HEK293 (cell line): Measurements from ENCODE around the gene ZNF521.

Experiments used
- CTCF ChIA-PET: fragments of 350-600 bp; formaldehyde crosslinking; extraction: SDS; loops from one replicate; lab custom pipeline; 2021; ENCODE audit warnings: antibody characterized with exemption; lab: Yijun Ruan, JAX
- POLR2A ChIA-PET: fragments of 300-600 bp; formaldehyde crosslinking; extraction: SDS; loops from one replicate; lab custom pipeline; 2020; ENCODE audit warnings: antibody characterized with exemption, inconsistent platforms; lab: Yijun Ruan, JAX
- H3K27ac ChIP-seq: fragments of 200-500 bp; sonication (Bioruptor generic); 2 replicates; pipeline ENCODE4 v1.5.1; 2014; ENCODE audit warnings: low read depth, low read length, control low read depth, inconsistent platforms; ENCODE audit errors: extremely low read depth
- H3K36me3 ChIP-seq, 2 experiments: fragments of 200-500 bp in 1 of 2; sonication (Bioruptor generic) in 1 of 2; 1 replicate in 1 of 2; 2 replicates in 1 of 2; pipeline ENCODE4 v1.5.1; 2014 to 2017; ENCODE audit warnings: inconsistent platforms in 2 of 2, low read length in 2 of 2; ENCODE audit not compliant: control insufficient read depth in 2 of 2, insufficient read depth in 1 of 2
- H3K4me1 ChIP-seq: fragments of 200-500 bp; sonication (Bioruptor generic); 2 replicates; pipeline ENCODE4 v1.5.1; 2014; ENCODE audit warnings: mild to moderate bottlenecking, low read length, inconsistent platforms; ENCODE audit not compliant: control insufficient read depth, insufficient read depth
- H3K4me3 ChIP-seq: 2 replicates; pipeline ENCODE4 v1.5.1; 2011; ENCODE audit warnings: low read depth, mild to moderate bottlenecking, control low read depth, low read length, moderate library complexity
- H3K9me3 ChIP-seq: fragments of 200-500 bp; sonication (Bioruptor generic); 2 replicates; pipeline ENCODE4 v1.5.1; 2014; ENCODE audit warnings: low read depth, low read length, inconsistent platforms; ENCODE audit not compliant: control insufficient read depth, insufficient read depth
- FEZF1 ChIP-seq: fragments of 450-650 bp; formaldehyde crosslinking; IDR thresholded peaks from 2 replicates; pipeline ENCODE4 v1.5.1; 2016; ENCODE audit warnings: missing biosample characterization, missing genetic modification characterization
- GLI2 ChIP-seq: fragments of 450-650 bp; formaldehyde crosslinking; IDR thresholded peaks from 2 replicates; pipeline ENCODE4; 2017; ENCODE audit warnings: missing biosample characterization, missing genetic modification characterization, low read depth, borderline replicate concordance
- GLIS1 ChIP-seq: fragments of 450-650 bp; formaldehyde crosslinking; IDR thresholded peaks from 2 replicates; pipeline ENCODE4 v1.5.1; 2016; ENCODE audit warnings: missing biosample characterization, missing genetic modification characterization
- OSR2 ChIP-seq: fragments of 450-650 bp; formaldehyde crosslinking; IDR thresholded peaks from 2 replicates; pipeline ENCODE4 v1.5.1; 2016; ENCODE audit warnings: missing biosample characterization, missing genetic modification characterization
- ZBTB6 ChIP-seq: fragments of 450-650 bp; formaldehyde crosslinking; IDR thresholded peaks from 2 replicates; pipeline ENCODE4 v1.5.1; 2017; ENCODE audit warnings: missing biosample characterization, missing genetic modification characterization
- ZBTB8A ChIP-seq: fragments of 450-650 bp; formaldehyde crosslinking; IDR thresholded peaks from 2 replicates; pipeline ENCODE4 v1.5.1; 2016; ENCODE audit warnings: missing biosample characterization, missing genetic modification characterization
- ZFP37 ChIP-seq: fragments of 450-650 bp; formaldehyde crosslinking; IDR thresholded peaks from 2 replicates; pipeline ENCODE4 v1.5.1; 2016; ENCODE audit warnings: missing biosample characterization, missing genetic modification characterization
- ZNF112 ChIP-seq: fragments of 450-650 bp; formaldehyde crosslinking; IDR thresholded peaks from 2 replicates; pipeline ENCODE4 v1.5.0; 2017; ENCODE audit warnings: missing biosample characterization, missing genetic modification characterization
- ZNF24 ChIP-seq: fragments of 450-650 bp; formaldehyde crosslinking; IDR thresholded peaks from 2 replicates; pipeline ENCODE4 v1.5.1; 2016; ENCODE audit warnings: missing biosample characterization, missing genetic modification characterization
- ZNF341 ChIP-seq: fragments of 450-650 bp; formaldehyde crosslinking; IDR thresholded peaks from 2 replicates; pipeline ENCODE4; 2016; ENCODE audit warnings: low read depth, missing biosample characterization, missing genetic modification characterization
- ZNF510 ChIP-seq: fragments of 450-650 bp; formaldehyde crosslinking; IDR thresholded peaks from 2 replicates; pipeline ENCODE4 v1.5.1; 2018; ENCODE audit warnings: mild to moderate bottlenecking, missing genetic modification characterization, missing biosample characterization; ENCODE audit not compliant: insufficient replicate concordance
- ZNF521 ChIP-seq: fragments of 450-650 bp; formaldehyde crosslinking; IDR thresholded peaks from 2 replicates; pipeline ENCODE4 v1.5.1; 2017; ENCODE audit warnings: missing biosample characterization, mild to moderate bottlenecking, missing genetic modification characterization
- TF ChIP-seq, protein P1 (sequence below): fragments of 450-650 bp; formaldehyde crosslinking; IDR thresholded peaks from 2 replicates; pipeline ENCODE4 v1.5.1; 2017; ENCODE audit warnings: missing biosample characterization, missing genetic modification characterization
- TF ChIP-seq, protein P2 (sequence below): fragments of 450-650 bp; formaldehyde crosslinking; IDR thresholded peaks from 2 replicates; pipeline ENCODE4 v1.5.1; 2016; ENCODE audit warnings: missing biosample characterization, missing genetic modification characterization
- TF ChIP-seq, protein P3 (sequence below): fragments of 450-650 bp; formaldehyde crosslinking; IDR thresholded peaks from 2 replicates; pipeline ENCODE4 v1.5.1; 2016; ENCODE audit warnings: missing biosample characterization, missing genetic modification characterization

The ZNF521 gene

GRCh38 chr18:25244924-25245698 lies 106.9 kb downstream of the ZNF521 start:
- no peak overlapping the region for H3K27ac ChIP-seq
- no peaks in the 10 kb centered on the region for H3K9me3 ChIP-seq
- TF ChIP-seq FEZF1 (tag by site-specific recombination) = 0 out of 2 replicates have a peak, but pooled peaks have one; percentile 11
- no peak for TF ChIP-seq ZNF510 (tag by site-specific recombination)
- TF ChIP-seq, all 188 proteins: peak for 1
- POLR2A ChIA-PET = no interaction called here
- Histone ChIP-seq H3K36me3 (no peaks in the 10 kb centered on the region), H3K4me1 (peaks cover 2% of the 10 kb centered on the region; the same call in 1 of the 2 replicates), H3K4me3 (no peak overlapping the region)
- CTCF ChIA-PET = interaction anchor here (0.6 kb wide), 1 partner anchor 20 kb away, joined by 3 read pairs; no protein-coding TSS in a partner anchor

DNA sequence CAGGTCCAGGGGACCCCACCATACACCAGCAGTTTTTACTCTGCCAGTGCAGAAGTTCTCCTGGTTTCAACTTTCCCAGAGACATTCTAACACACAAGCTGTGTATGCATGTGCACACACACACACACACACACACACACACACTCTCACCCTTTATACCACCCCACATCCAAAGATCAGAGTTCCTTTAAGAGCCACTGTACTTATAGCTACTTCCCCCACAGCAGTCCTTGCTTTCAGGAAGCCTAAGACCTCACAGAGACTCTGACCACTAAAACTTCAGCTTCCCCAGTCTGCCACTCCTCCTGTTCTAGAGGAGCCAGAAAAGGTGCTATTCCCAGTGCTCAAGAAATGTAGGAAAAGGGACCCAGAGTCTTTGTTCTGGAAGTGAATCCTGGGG lies 107.8 kb downstream of the ZNF521 start:
- Histone ChIP-seq H3K9me3 (no peaks in the 10 kb centered on the region), H3K4me1 (peaks cover 7% of the 10 kb centered on the region), H3K4me3 (no peak overlapping the region), H3K27ac (no peak overlapping the region), H3K36me3 (no peaks in the 10 kb centered on the region)
- CTCF ChIA-PET = no interaction called here
- no peak for TF ChIP-seq ZBTB8A (tag by site-specific recombination)
- TF ChIP-seq GLI2 (tag by site-specific recombination) = no peak
- no peak for TF ChIP-seq ZBTB6 (tag by site-specific recombination)
- no peak for TF ChIP-seq ZFP37 (tag by site-specific recombination)
- no peak for TF ChIP-seq ZNF341
- TF ChIP-seq ZNF24 (tag by site-specific recombination) = no peak
- TF ChIP-seq, protein P1, sequence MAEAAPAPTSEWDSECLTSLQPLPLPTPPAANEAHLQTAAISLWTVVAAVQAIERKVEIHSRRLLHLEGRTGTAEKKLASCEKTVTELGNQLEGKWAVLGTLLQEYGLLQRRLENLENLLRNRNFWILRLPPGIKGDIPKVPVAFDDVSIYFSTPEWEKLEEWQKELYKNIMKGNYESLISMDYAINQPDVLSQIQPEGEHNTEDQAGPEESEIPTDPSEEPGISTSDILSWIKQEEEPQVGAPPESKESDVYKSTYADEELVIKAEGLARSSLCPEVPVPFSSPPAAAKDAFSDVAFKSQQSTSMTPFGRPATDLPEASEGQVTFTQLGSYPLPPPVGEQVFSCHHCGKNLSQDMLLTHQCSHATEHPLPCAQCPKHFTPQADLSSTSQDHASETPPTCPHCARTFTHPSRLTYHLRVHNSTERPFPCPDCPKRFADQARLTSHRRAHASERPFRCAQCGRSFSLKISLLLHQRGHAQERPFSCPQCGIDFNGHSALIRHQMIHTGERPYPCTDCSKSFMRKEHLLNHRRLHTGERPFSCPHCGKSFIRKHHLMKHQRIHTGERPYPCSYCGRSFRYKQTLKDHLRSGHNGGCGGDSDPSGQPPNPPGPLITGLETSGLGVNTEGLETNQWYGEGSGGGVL (tag by site-specific recombination) = no peak
- TF ChIP-seq GLIS1 = no peak
- POLR2A ChIA-PET = no interaction called here

DNA sequence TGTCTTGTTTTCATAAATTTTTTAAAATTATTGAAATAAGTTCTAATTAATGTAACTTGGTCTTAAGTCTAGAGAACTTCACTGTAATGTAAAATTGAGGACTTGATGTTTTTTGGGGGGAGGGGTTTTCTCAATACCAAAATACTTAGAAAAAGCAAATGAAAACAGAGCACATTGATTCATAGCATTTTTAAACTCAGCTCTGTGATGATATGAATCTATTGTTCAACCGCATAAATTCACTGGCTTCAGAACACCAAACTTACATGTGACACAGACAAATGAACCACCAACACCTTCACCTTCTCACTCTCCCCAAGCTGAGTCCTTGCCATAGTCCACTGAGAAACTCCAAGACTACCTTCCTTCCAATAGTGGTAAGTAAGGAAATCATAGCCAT lies 108.2 kb downstream of the ZNF521 start:
- TF ChIP-seq ZNF112 (no peak), ZNF521 (no peak), OSR2 (tag by site-specific recombination) (no peak)
- TF ChIP-seq, protein P2, sequence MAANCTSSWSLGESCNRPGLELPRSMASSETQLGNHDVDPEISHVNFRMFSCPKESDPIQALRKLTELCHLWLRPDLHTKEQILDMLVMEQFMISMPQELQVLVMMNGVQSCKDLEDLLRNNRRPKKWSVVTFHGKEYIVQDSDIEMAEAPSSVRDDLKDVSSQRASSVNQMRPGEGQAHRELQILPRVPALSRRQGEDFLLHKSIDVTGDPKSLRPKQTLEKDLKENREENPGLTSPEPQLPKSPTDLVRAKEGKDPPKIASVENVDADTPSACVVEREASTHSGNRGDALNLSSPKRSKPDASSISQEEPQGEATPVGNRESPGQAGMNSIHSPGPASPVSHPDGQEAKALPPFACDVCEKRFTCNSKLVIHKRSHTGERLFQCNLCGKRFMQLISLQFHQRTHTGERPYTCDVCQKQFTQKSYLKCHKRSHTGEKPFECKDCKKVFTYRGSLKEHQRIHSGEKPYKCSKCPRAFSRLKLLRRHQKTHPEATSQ (tag by site-specific recombination) = no peak
- TF ChIP-seq, protein P3, sequence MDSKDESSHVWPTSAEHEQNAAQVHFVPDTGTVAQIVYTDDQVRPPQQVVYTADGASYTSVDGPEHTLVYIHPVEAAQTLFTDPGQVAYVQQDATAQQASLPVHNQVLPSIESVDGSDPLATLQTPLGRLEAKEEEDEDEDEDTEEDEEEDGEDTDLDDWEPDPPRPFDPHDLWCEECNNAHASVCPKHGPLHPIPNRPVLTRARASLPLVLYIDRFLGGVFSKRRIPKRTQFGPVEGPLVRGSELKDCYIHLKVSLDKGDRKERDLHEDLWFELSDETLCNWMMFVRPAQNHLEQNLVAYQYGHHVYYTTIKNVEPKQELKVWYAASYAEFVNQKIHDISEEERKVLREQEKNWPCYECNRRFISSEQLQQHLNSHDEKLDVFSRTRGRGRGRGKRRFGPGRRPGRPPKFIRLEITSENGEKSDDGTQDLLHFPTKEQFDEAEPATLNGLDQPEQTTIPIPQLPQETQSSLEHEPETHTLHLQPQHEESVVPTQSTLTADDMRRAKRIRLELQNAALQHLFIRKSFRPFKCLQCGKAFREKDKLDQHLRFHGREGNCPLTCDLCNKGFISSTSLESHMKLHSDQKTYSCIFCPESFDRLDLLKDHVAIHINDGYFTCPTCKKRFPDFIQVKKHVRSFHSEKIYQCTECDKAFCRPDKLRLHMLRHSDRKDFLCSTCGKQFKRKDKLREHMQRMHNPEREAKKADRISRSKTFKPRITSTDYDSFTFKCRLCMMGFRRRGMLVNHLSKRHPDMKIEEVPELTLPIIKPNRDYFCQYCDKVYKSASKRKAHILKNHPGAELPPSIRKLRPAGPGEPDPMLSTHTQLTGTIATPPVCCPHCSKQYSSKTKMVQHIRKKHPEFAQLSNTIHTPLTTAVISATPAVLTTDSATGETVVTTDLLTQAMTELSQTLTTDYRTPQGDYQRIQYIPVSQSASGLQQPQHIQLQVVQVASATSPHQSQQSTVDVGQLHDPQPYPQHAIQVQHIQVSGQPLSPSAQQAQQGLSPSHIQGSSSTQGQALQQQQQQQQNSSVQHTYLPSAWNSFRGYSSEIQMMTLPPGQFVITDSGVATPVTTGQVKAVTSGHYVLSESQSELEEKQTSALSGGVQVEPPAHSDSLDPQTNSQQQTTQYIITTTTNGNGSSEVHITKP (tag by site-specific recombination) = no peak
- Histone ChIP-seq H3K9me3 (no peaks in the 10 kb centered on the region), H3K36me3 (no peaks in the 10 kb centered on the region), H3K27ac (no peak overlapping the region), H3K4me3 (no peak overlapping the region), H3K4me1 (peaks cover 7% of the 10 kb centered on the region)
- CTCF ChIA-PET = interaction anchor here (0.7 to 1.0 kb wide), 2 partner anchors 81 to 103 kb away, joined by 3 read pairs; no protein-coding TSS in a partner anchor
- POLR2A ChIA-PET = no interaction called here
